Activated CD4-positive, alpha-beta T cell treated with anti-CD3 and anti-CD28 coated beads, Interleukin-2, amount 10 ng/mL, durations not matched to agents 7 days and 5 days (primary cell): ENCODE data around the gene CACNG4. TPM values are rescaled to one million over a fixed set of nuclear protein-coding genes. Genes with fewer than 3 reads are reported as not detected.
"Not testable (repeated sequence)": the region's sequence is repeated elsewhere in the genome, so short reads cannot be mapped to it uniquely, and the experiment has no call there.

Experiments used
- CTCF ChIA-PET: fragments of 350-600 bp; sonication (Branson Sonifier 250); formaldehyde crosslinking; loops from one replicate; lab custom pipeline; 2021; ENCODE audit warnings: antibody characterized with exemption; lab: Charles Lee
- POLR2A ChIA-PET: fragments of 350-600 bp; sonication (Branson Sonifier 250); formaldehyde crosslinking; loops from one replicate; lab custom pipeline; 2021; ENCODE audit warnings: antibody characterized with exemption; lab: Charles Lee
- DNase-seq: peaks from one replicate; pipeline ENCODE4 v3.0.0-alpha.2; 2020
- H3K27ac Mint-ChIP-seq: one replicate; pipeline ENCODE4 v1.8.0; 2021; ENCODE audit warnings: mild to moderate bottlenecking, moderate library complexity, mixed read lengths
- H3K27me3 Mint-ChIP-seq: one replicate; pipeline ENCODE4 v1.8.0; 2021; ENCODE audit warnings: mixed read lengths
- H3K36me3 Mint-ChIP-seq: one replicate; pipeline ENCODE4 v1.8.0; 2021; ENCODE audit warnings: low read depth, mixed read lengths
- H3K4me1 Mint-ChIP-seq: one replicate; pipeline ENCODE4 v1.8.0; 2021; ENCODE audit warnings: mixed read lengths
- H3K4me3 Mint-ChIP-seq: one replicate; pipeline ENCODE4 v1.8.0; 2021; ENCODE audit warnings: mild to moderate bottlenecking, moderate library complexity, mixed read lengths
- H3K9me3 Mint-ChIP-seq: one replicate; pipeline ENCODE4 v1.8.0; 2021; ENCODE audit warnings: mixed read lengths
- total RNA-seq, 2 experiments: library from RNA; stranded (reverse); gene quantifications; one replicate each; pipeline ENCODE4 v1.2.3, GENCODE V29; 2021

Gene CACNG4
- total RNA-seq, 2 experiments from 2014 or later = not detected

DNA sequence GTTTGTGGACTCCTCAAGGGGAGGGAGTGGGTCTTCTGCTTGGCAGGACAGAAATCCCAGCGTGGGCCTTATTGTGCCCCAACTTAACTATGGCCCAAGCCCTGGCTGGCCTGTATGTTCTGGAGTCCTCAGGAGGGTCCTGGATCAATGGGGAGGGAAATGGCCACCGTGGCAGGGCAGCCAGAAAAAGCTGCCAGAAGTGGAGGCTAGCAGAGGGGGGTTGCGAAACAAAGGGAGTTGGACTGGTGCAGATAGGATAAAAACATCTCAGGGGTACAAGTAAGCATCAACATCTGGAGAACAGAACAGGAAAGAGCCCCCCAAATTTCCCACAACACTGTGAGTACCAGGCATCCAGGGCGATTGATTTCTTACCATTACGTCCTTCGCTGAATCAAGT, 76.1 kb downstream of the CACNG4 start:
- CTCF ChIA-PET = no interaction called here
- Mint-ChIP-seq H3K4me3 (no peak overlapping the region), H3K27ac (no peak overlapping the region), H3K4me1 (no peaks in the 10 kb centered on the region), H3K27me3 (peaks cover 4% of the 10 kb centered on the region), H3K36me3 (no peaks in the 10 kb centered on the region), H3K9me3 (no peaks in the 10 kb centered on the region)
- DNase-seq = no peak
- POLR2A ChIA-PET = no interaction called here

DNA sequence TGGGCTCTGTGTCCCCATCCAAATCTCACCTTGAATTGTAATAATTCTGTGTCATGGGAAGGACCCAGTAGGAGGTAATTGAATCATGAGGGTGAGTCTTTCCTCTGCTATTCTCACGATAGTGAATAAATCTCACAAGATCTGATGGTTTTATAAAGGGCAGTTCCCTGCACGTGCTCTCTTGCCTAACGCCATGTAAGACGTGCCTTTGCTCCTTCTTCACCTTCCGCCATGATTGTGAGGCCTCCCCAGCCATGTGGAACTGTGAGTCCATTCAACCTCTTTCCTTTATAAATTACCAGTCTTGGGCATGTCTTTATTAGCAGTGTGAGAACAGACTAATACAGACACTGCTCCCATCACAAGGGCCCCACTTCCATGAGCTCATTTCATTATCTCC, 76.6 kb downstream of the CACNG4 start:
- H3K27me3 Mint-ChIP-seq, H3K27ac Mint-ChIP-seq, POLR2A ChIA-PET: not testable (repeated sequence)

DNA sequence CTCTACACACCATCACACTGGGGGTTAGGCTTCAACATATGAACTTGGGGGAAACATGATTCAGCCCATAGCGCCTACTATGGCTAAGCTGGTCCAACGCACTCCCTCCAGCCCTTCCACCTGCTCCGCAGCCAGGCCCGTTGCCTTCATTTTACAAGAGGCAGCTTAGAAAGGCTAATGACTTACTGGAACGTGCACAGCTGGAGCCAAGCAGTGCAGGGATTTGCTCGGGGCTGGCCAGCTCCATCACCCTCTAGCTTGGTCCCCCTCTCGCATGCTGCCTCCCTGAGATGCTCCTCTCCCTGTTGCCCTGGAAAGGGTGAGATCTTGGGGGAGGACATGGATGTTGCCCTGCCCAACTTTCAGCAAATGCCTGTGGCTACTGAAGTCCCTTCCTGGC, 77.0 kb downstream of the CACNG4 start:
- ChIA-PET CTCF (no interaction called here), POLR2A (no interaction called here)
- Mint-ChIP-seq H3K9me3 (no peaks in the 10 kb centered on the region), H3K36me3 (no peaks in the 10 kb centered on the region), H3K4me1 (no peaks in the 10 kb centered on the region), H3K27me3 (peaks cover under 1% of the 10 kb centered on the region), H3K27ac (no peak overlapping the region), H3K4me3 (no peak overlapping the region)
- no peak for DNase-seq

More for the DNA sequence above, 76.6 kb downstream of the CACNG4 start:
- H3K4me3 Mint-ChIP-seq, H3K36me3 Mint-ChIP-seq, DNase-seq, H3K4me1 Mint-ChIP-seq, CTCF ChIA-PET, H3K9me3 Mint-ChIP-seq: not testable (repeated sequence)

DNA sequence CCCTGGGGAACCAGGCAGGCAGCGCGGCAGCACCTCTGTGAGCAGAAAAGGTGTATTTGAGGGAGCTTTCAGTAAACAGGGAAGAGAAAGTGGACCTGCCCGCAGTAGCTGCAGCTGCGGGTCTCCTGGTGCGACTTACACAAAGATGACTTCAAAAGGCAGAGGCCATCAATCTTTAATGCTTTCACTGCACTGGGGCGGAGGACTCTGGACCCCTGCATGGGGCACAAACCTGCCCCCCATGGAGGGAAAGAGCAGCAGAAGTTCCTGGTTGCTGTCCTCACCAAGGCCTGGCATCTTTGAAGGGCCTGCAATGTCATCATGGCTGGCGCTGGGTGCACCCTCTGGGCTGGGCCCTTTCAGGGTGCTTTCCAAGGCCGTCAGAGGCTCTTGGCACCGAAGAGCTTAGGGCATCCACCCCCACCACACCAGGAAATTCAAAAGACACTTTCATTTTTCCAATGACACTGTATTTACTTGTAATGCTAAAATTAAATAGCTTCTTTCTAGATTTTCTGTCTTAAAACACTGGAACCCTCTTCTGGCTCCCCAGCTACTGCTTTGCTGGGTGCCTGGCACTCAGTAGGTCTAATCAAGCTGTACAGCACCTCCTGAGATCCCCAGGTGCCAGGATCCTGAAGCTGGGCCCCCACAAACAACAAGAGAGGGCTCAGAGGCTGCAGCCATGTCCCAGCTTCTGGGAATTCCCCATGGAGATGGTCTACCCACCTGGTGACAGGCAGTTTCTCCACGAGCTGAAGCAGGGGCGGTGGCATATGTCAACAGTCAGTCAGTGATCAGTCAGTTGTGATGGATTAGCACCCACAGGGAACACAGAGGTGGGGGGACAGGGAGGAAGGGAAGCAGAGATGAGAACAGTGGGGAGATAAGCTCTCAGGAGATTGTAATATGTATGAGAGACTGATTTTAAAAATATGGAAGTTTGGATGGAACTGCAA, 77.7 kb downstream of the CACNG4 start:
- H3K4me3 Mint-ChIP-seq = no peak overlapping the region
- peaks cover under 1% of the 10 kb centered on the region for H3K9me3 Mint-ChIP-seq
- no peaks in the 10 kb centered on the region for H3K36me3 Mint-ChIP-seq
- POLR2A ChIA-PET = no interaction called here
- DNase-seq = no peak
- CTCF ChIA-PET = no interaction called here
- no peak overlapping the region for H3K27ac Mint-ChIP-seq
- H3K4me1 Mint-ChIP-seq = no peaks in the 10 kb centered on the region
- no peaks in the 10 kb centered on the region for H3K27me3 Mint-ChIP-seq

- Mint-ChIP-seq H3K27me3 (peaks cover under 1% of the 10 kb centered on the region), H3K36me3 (no peaks in the 10 kb centered on the region), H3K4me1 (no peaks in the 10 kb centered on the region), H3K4me3 (no peak overlapping the region), H3K9me3 (peaks cover 8% of the 10 kb centered on the region), H3K27ac (no peak overlapping the region)
- POLR2A ChIA-PET = no interaction called here
- CTCF ChIA-PET = no interaction called here
- DNase-seq = no peak
Measured at GRCh38 chr17:67043283-67043682, 78.8 kb downstream of the CACNG4 start.

- POLR2A ChIA-PET = no interaction called here
- H3K36me3 Mint-ChIP-seq = peaks cover 3% of the 10 kb centered on the region
- DNase-seq = no peak
- CTCF ChIA-PET = no interaction called here
- no peak within 1 kb of the TSS for H3K4me3 Mint-ChIP-seq
- H3K27ac Mint-ChIP-seq = no peak within 1 kb of the TSS
- no peaks in the 10 kb centered on the region for H3K4me1 Mint-ChIP-seq
- peaks cover 7% of the 10 kb centered on the region for H3K27me3 Mint-ChIP-seq
- peaks cover 16% of the 10 kb centered on the region for H3K9me3 Mint-ChIP-seq
Measured at GRCh38 chr17:67044016-67044772, 79.7 kb downstream of the CACNG4 start, which contains the start of gene CACNG1. Gene CACNG1 (plus strand): TSS chr17:67044554. CDS start chr17:67044661, 107 bp downstream.

DNA sequence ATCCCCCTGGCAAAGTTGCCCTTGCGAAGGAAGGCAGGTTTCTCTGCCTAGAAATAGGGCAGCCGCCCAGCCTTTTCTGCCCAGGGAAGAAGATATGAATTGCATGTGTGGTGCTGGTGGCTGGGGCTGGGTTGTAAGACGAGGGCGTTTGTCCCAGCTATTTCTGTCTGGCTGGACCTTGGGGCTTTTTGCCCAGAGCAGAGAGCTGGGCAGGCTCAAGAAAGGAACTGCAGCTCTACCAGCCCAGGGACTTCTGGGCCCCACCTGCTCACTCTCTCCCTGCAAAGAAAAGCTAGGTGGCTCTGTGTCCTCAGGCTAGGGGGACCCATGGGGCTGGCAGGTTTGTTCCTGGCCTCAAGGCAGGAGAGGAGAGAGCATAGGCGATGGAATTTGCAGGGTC, 80.4 kb downstream of the CACNG4 start:
- DNase-seq = no peak
- peaks cover 7% of the 10 kb centered on the region for H3K27me3 Mint-ChIP-seq
- no peaks in the 10 kb centered on the region for H3K4me1 Mint-ChIP-seq
- H3K36me3 Mint-ChIP-seq = peaks cover 3% of the 10 kb centered on the region
- ChIA-PET CTCF (no interaction called here), POLR2A (no interaction called here)
- H3K27ac Mint-ChIP-seq = no peak overlapping the region
- no peak overlapping the region for H3K4me3 Mint-ChIP-seq
- H3K9me3 Mint-ChIP-seq = peaks cover 17% of the 10 kb centered on the region

DNA sequence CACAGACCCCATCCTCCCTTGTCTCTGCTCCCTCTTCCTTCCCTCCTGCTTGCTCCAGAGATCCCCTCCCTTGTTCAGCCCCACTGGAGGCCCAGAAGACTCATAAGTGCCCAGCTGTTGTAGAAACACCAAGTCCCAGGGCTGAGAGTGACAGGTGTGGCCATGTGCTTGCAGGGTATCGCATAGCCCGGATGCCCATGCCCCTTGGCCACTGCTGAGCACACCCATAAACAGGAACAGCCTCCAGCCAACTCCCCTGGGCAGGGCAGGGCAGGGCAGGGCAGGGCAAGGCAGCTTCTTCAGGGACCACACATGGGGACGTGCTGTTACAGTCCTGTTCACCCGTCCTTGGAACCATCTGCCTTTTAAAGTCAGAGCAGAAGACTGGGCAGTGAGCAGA, 81.9 kb downstream of the CACNG4 start:
- peaks cover 17% of the 10 kb centered on the region for H3K9me3 Mint-ChIP-seq
- H3K4me1 Mint-ChIP-seq = no peaks in the 10 kb centered on the region
- no peak overlapping the region for H3K4me3 Mint-ChIP-seq
- H3K27me3 Mint-ChIP-seq = peaks cover 7% of the 10 kb centered on the region
- peaks cover 3% of the 10 kb centered on the region for H3K36me3 Mint-ChIP-seq
- ChIA-PET CTCF (no interaction called here), POLR2A (no interaction called here)
- no peak overlapping the region for H3K27ac Mint-ChIP-seq
- DNase-seq = no peak

DNA sequence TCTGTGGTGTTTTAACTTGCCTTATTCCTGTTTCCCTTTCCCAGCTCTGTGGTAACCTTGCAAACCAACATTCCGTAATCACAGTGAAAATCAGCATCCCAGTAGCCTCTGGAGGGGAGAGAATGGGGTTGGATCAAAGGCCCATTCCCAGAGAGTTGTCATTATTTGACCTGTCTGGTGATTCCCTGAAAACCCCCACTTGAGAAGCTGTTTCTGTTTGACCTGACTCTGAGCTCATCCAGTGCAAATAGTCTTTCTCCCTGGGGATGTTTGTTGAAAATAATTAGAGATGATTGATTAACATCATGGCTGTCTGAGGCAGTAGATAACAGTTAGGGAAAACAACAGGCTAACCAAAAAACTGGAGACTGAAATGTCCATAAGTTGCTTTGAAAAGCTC, 82.9 kb downstream of the CACNG4 start:
- Mint-ChIP-seq H3K9me3 (peaks cover 17% of the 10 kb centered on the region), H3K4me3 (no peak overlapping the region), H3K27ac (no peak overlapping the region), H3K27me3 (peaks cover 7% of the 10 kb centered on the region), H3K4me1 (no peaks in the 10 kb centered on the region), H3K36me3 (peaks cover 3% of the 10 kb centered on the region)
- DNase-seq = no peak
- POLR2A ChIA-PET = no interaction called here
- CTCF ChIA-PET = no interaction called here

DNA sequence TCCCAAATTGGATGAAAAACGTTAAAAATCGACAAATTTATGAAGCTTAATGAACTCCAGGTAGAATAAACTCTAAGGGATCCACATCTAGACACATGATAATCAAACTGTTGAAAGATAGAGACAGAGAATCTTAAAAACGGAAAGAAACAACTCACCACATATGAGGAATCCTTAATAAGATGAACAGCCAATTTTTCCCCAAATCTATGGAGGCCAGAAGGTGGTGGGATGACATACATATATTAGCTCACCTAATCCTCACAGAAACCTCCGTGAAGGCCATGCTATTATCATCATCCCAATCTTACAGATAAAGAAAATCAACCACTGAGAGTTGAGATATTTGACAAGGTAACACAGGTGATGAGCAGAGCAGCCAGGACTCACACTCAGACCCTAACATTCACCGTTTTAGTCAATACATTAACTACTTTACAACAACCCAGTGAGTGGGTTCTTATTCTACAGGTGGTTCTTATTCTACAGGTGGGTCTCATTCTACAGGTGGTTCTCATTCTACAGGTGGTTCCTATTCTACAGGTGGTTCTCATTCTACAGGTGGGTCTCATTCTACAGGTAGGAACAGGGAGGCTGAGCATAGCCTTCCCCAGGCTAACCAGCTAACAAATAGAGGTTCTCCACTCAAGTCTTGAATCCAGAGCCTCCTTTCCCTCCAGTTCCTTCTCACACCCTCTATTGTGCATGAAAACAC, 84.7 kb downstream of the CACNG4 start:
- DNase-seq = no peak
- CTCF ChIA-PET = no interaction called here

GRCh38 chr17:67050066-67050465, 85.6 kb downstream of the CACNG4 start:
- no peak for DNase-seq
- ChIA-PET CTCF (interaction anchor here (1.4 kb wide), 1 partner anchor 18 kb away, joined by 3 read pairs; no protein-coding TSS in a partner anchor), POLR2A (no interaction called here)
- no peak overlapping the region for H3K4me3 Mint-ChIP-seq
- H3K9me3 Mint-ChIP-seq = peaks cover 17% of the 10 kb centered on the region
- H3K4me1 Mint-ChIP-seq = no peaks in the 10 kb centered on the region
- H3K27me3 Mint-ChIP-seq = peaks cover 7% of the 10 kb centered on the region
- H3K27ac Mint-ChIP-seq = no peak overlapping the region
- peaks cover 3% of the 10 kb centered on the region for H3K36me3 Mint-ChIP-seq

More for the DNA sequence above, 84.7 kb downstream of the CACNG4 start:
- Mint-ChIP-seq H3K36me3 (peaks cover 3% of the 10 kb centered on the region), H3K27ac (no peak overlapping the region), H3K4me1 (no peaks in the 10 kb centered on the region), H3K9me3 (peaks cover 17% of the 10 kb centered on the region), H3K4me3 (no peak overlapping the region), H3K27me3 (peaks cover 7% of the 10 kb centered on the region)
- POLR2A ChIA-PET = no interaction called here

- Mint-ChIP-seq H3K27ac (no peak overlapping the region), H3K9me3 (peaks cover 17% of the 10 kb centered on the region), H3K4me1 (no peaks in the 10 kb centered on the region), H3K36me3 (peaks cover 3% of the 10 kb centered on the region), H3K27me3 (peaks cover 7% of the 10 kb centered on the region), H3K4me3 (no peak overlapping the region)
- POLR2A ChIA-PET = no interaction called here
- CTCF ChIA-PET = interaction anchor here (1.4 kb wide), 1 partner anchor 17 kb away, joined by 3 read pairs; no protein-coding TSS in a partner anchor
- no peak for DNase-seq
Measured at GRCh38 chr17:67050471-67051154, 86.1 kb downstream of the CACNG4 start.
